ENCODE data around the gene FN1.

DNA sequence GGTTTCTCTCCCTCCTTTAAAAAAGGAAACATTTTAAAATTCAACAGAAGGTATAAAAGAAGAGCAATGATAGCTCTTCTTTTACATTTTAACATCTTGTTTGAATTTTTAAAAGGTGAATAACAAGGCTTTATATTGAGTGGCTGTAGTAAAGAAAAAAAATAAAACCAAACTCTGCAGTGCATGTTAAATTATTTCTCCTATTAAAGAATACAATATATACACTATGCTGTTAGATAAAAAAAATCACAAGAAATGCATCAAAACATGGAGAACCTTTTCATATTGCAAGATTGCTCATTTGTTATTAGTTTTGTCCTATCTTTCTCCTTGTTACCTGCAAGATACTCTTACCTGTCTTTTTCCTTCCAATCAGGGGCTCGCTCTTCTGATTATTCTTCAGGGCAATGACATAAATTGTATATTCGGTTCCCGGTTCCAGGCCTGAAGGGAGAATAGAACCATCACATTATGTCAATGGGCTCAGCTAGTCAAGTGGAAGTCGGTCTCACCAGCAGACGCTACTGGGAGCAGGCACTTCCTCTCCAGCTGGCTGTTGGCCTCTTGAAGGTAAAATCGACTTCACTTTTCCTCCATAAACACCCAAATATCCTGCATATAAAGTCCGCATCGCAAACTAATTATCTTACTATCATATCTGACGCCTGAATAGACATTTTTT, 62.8 kb downstream of the FN1 start:
- no peak for TF ChIP-seq CTCF (conservative IDR thresholded peaks at IDR 0.05 in 1 of 2, IDR thresholded peaks at IDR 0.05 in 1 of 2; ENCODE audit: low read depth in 1 of 2, low read length in 2 of 2)
- TF ChIP-seq EZH2 (IDR thresholded peaks at IDR 0.05; ENCODE audit: low read length, missing control alignments) = no peak
